Measurements from ENCODE around the gene NIPSNAP2. TPM values are rescaled to one million over a fixed set of nuclear protein-coding genes. Genes with fewer than 3 reads are reported as not detected.

Gene NIPSNAP2
- total and polyA plus RNA-seq, 2 of the 13 experiments (the other 11 are each of a cell fraction or from before 2014, with no cell fraction given): 40.3 to 61.5 TPM

DNA sequence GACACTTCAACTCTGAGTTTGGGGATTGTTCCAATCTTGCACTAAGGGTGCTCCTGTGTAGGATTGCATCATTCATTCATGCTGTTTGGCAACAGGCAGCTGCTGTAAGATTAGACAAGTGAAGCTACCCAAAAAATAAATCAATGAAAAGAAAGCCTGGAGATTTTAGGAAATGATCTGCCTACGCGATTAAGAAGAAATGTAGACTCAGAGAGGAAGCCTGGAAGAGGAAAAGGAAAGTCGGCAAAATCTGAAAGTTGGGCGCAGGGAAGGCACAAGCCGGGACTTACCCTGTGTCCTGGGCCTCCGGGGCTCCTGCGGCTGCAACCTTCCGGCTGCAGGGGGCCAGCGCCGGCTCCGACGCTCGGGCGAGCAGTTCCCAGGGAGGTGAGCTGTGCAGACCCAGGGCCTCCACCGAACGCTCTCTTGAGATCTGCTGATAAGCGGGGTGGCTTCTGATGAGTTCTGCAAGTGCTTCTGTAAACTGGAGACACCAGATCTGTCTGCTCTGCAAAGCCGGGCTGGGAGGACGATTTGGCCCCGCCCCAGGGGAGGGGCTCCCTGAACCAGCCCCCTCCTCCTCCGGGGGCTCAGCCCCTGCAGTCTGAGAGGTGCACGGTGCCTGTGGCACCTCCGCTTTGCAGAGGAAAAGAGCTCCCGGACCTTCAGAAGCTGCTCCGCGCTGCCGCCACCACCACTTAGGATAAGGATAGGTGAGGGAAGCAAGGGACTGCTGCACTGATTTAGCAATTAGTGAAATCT, 69.5 kb downstream of the NIPSNAP2 start (continued):
- TF ChIP-seq, protein P1, sequence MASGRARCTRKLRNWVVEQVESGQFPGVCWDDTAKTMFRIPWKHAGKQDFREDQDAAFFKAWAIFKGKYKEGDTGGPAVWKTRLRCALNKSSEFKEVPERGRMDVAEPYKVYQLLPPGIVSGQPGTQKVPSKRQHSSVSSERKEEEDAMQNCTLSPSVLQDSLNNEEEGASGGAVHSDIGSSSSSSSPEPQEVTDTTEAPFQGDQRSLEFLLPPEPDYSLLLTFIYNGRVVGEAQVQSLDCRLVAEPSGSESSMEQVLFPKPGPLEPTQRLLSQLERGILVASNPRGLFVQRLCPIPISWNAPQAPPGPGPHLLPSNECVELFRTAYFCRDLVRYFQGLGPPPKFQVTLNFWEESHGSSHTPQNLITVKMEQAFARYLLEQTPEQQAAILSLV (CRISPR knock-in tag; IDR thresholded peaks at IDR 0.05; ENCODE audit: borderline replicate concordance): no peak
- TF ChIP-seq ZNF232 (CRISPR knock-in tag; IDR thresholded peaks at IDR 0.05; ENCODE audit: borderline replicate concordance): 0 out of 2 replicates have a peak, but pooled peaks have one; percentile 43
- no peak; the same call in 1 of the 2 replicates for TF ChIP-seq KLF12 (CRISPR knock-in tag; IDR thresholded peaks at IDR 0.05; ENCODE audit: borderline replicate concordance)
- no peak for TF ChIP-seq SP2 (CRISPR knock-in tag; IDR thresholded peaks at IDR 0.05)
- TF ChIP-seq SIX1 (CRISPR knock-in tag; IDR thresholded peaks at IDR 0.05; ENCODE audit: borderline replicate concordance): 0 out of 2 replicates have a peak, but pooled peaks have one; percentile 22
- TF ChIP-seq, protein P2, sequence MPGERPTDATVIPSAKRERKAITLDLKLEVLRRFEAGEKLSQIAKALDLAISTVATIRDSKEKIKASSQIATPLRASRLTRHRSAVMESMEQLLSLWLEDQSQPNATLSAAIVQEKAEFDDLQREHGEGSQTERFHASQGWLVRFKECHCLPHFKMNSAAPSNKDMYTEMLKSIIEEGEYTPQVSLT (CRISPR knock-in tag; IDR thresholded peaks at IDR 0.05; ENCODE audit: borderline replicate concordance, low read depth): peak; percentile 83; the same call in 1 of the 2 replicates
- TF ChIP-seq, protein P3, sequence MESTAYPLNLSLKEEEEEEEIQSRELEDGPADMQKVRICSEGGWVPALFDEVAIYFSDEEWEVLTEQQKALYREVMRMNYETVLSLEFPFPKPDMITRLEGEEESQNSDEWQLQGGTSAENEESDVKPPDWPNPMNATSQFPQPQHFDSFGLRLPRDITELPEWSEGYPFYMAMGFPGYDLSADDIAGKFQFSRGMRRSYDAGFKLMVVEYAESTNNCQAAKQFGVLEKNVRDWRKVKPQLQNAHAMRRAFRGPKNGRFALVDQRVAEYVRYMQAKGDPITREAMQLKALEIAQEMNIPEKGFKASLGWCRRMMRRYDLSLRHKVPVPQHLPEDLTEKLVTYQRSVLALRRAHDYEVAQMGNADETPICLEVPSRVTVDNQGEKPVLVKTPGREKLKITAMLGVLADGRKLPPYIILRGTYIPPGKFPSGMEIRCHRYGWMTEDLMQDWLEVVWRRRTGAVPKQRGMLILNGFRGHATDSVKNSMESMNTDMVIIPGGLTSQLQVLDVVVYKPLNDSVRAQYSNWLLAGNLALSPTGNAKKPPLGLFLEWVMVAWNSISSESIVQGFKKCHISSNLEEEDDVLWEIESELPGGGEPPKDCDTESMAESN (CRISPR knock-in tag; conservative IDR thresholded peaks at IDR 0.05): peak; percentile 37; the same call in 1 of the 2 replicates
- no peak for TF ChIP-seq ZNF644 (CRISPR knock-in tag; IDR thresholded peaks at IDR 0.05; ENCODE audit: low read depth)
- TF ChIP-seq ZNF282 (IDR thresholded peaks at IDR 0.05; ENCODE audit: partially characterized antibody): no peak
- TF ChIP-seq, protein P4, sequence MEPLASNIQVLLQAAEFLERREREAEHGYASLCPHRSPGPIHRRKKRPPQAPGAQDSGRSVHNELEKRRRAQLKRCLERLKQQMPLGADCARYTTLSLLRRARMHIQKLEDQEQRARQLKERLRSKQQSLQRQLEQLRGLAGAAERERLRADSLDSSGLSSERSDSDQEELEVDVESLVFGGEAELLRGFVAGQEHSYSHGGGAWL (CRISPR knock-in tag; IDR thresholded peaks at IDR 0.05): peak; percentile 64; the same call in 1 of the 2 replicates
- peak; percentile 71 for TF ChIP-seq PHF8 (CRISPR knock-in tag; IDR thresholded peaks at IDR 0.05)
- TF ChIP-seq ARNTL (CRISPR knock-in tag; IDR thresholded peaks at IDR 0.05): 0 out of 2 replicates have a peak, but pooled peaks have one; percentile 37
- no peak for TF ChIP-seq ZFP36L2 (CRISPR knock-in tag; IDR thresholded peaks at IDR 0.05)
- TF ChIP-seq HOXA5 (CRISPR knock-in tag; IDR thresholded peaks at IDR 0.05): peak; percentile 56; the same call in 1 of the 2 replicates
- TF ChIP-seq NONO (IDR thresholded peaks at IDR 0.05): no peak
- TF ChIP-seq NONO (CRISPR knock-in tag; conservative IDR thresholded peaks at IDR 0.05): peak; percentile 71
- no peak for TF ChIP-seq ZNF383 (CRISPR knock-in tag; IDR thresholded peaks at IDR 0.05; ENCODE audit: borderline replicate concordance)
- TF ChIP-seq ZNF549 (CRISPR knock-in tag; IDR thresholded peaks at IDR 0.05): no peak
- TF ChIP-seq ZC3H4 (CRISPR knock-in tag; IDR thresholded peaks at IDR 0.05; ENCODE audit: borderline replicate concordance): no peak
- TF ChIP-seq ZNF30 (CRISPR knock-in tag; IDR thresholded peaks at IDR 0.05): no peak
- TF ChIP-seq ZNF263 (CRISPR knock-in tag; IDR thresholded peaks at IDR 0.05): peak; percentile 61
- TF ChIP-seq, protein P5, sequence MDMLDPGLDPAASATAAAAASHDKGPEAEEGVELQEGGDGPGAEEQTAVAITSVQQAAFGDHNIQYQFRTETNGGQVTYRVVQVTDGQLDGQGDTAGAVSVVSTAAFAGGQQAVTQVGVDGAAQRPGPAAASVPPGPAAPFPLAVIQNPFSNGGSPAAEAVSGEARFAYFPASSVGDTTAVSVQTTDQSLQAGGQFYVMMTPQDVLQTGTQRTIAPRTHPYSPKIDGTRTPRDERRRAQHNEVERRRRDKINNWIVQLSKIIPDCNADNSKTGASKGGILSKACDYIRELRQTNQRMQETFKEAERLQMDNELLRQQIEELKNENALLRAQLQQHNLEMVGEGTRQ (IDR thresholded peaks at IDR 0.05; ENCODE audit: low read depth, low read length): no peak
- TF ChIP-seq, protein P5 (CRISPR knock-in tag; IDR thresholded peaks at IDR 0.05; ENCODE audit: borderline replicate concordance): peak; percentile 42; the same call in 1 of the 2 replicates
- TF ChIP-seq MAFF (IDR thresholded peaks at IDR 0.05; ENCODE audit: low read depth, low read length): peak; percentile 39; the same call in 1 of the 2 replicates
- TF ChIP-seq ZNF101 (CRISPR knock-in tag; IDR thresholded peaks at IDR 0.05; ENCODE audit: borderline replicate concordance, low read depth): no peak
